NCI-H2171 (cell line): ENCODE data around the gene ZMYND8.
"Not testable (repeated sequence)": the region's sequence is repeated elsewhere in the genome, so short reads cannot be mapped to it uniquely, and the experiment has no call there.

Experiments
- DNase-seq: peaks from one replicate; lab custom pipeline; 2025; lab: John Stamatoyannopoulos, UW

The ZMYND8 gene

GRCh38 chr20:47245166-47245565 lies 111.3 kb downstream of the ZMYND8 start:
- not testable (repeated sequence) for DNase-seq

GRCh38 chr20:47244451-47244850 lies 112.0 kb downstream of the ZMYND8 start:
- peak; percentile 38 for DNase-seq

- peak; percentile 64 for DNase-seq
Observed at GRCh38 chr20:47243532-47244305, 112.8 kb downstream of the ZMYND8 start.

GRCh38 chr20:47243003-47243402 lies 113.5 kb downstream of the ZMYND8 start:
- DNase-seq, result no peak

GRCh38 chr20:47241345-47241781 lies 115.1 kb downstream of the ZMYND8 start:
- peak; percentile 91 for DNase-seq

GRCh38 chr20:47240096-47240495 lies 116.4 kb downstream of the ZMYND8 start:
- not testable (repeated sequence) for DNase-seq

- no peak for DNase-seq
Observed at GRCh38 chr20:47239719-47240067, 116.8 kb downstream of the ZMYND8 start.

- no peak for DNase-seq
Observed at GRCh38 chr20:47238780-47239718, 117.5 kb downstream of the ZMYND8 start.

- no peak for DNase-seq
Observed at GRCh38 chr20:47237715-47238114, 118.8 kb downstream of the ZMYND8 start.

- DNase-seq, result no peak
Observed at GRCh38 chr20:47236639-47236900, 119.9 kb downstream of the ZMYND8 start.

GRCh38 chr20:47235853-47236638 lies 120.5 kb downstream of the ZMYND8 start:
- peak; percentile 26 for DNase-seq

GRCh38 chr20:47235111-47235510 lies 121.4 kb downstream of the ZMYND8 start:
- no peak for DNase-seq

- no peak for DNase-seq
Observed at GRCh38 chr20:47233333-47234188, 122.9 kb downstream of the ZMYND8 start.

- DNase-seq, result peak; percentile 34
Observed at GRCh38 chr20:47232518-47232917, 124.0 kb downstream of the ZMYND8 start.

- no peak for DNase-seq
Observed at GRCh38 chr20:47231382-47232039, 125.0 kb downstream of the ZMYND8 start.

- no peak for DNase-seq
Observed at GRCh38 chr20:47230811-47231256, 125.7 kb downstream of the ZMYND8 start.

GRCh38 chr20:47228654-47229053 lies 127.8 kb downstream of the ZMYND8 start:
- DNase-seq, result no peak

GRCh38 chr20:47227576-47227975 lies 128.9 kb downstream of the ZMYND8 start:
- DNase-seq, result no peak

- no peak for DNase-seq
Observed at GRCh38 chr20:47227119-47227518, 129.4 kb downstream of the ZMYND8 start.

- DNase-seq, result no peak
Observed at GRCh38 chr20:47225458-47225857, 131.0 kb downstream of the ZMYND8 start.

GRCh38 chr20:47224857-47225256 lies 131.6 kb downstream of the ZMYND8 start:
- no peak for DNase-seq
